Mesodermal cell (in vitro differentiated cells): Measurements from ENCODE around the gene SIAH3.
A peak's percentile ranks its signal among the peaks of the same experiment; 100 is the strongest.
"Not testable (repeated sequence)": the region's sequence is repeated elsewhere in the genome, so short reads cannot be mapped to it uniquely, and the experiment has no call there.

Experiments
- H3K27ac ChIP-seq: 2 replicates; pipeline ENCODE4 v1.7.0; 2013; ENCODE audit warnings: mild to moderate bottlenecking, low read depth, low read length, moderate library complexity; ENCODE audit not compliant: severe bottlenecking
- H3K36me3 ChIP-seq: 2 replicates; pipeline ENCODE4 v1.7.1; 2013; ENCODE audit warnings: mild to moderate bottlenecking, low read length, moderate library complexity; ENCODE audit not compliant: control insufficient read depth, insufficient read depth
- H3K4me1 ChIP-seq: one replicate; pipeline ENCODE4 v1.7.1; 2013; ENCODE audit warnings: mild to moderate bottlenecking, low read length; ENCODE audit not compliant: insufficient read depth, control insufficient read depth, poor library complexity, severe bottlenecking
- H3K4me3 ChIP-seq: 2 replicates; pipeline ENCODE4 v1.7.0; 2013; ENCODE audit warnings: low read length, control low read depth, mild to moderate bottlenecking; ENCODE audit not compliant: insufficient read depth, poor library complexity, severe bottlenecking; ENCODE audit errors: extremely low read depth
- H3K9me3 ChIP-seq: 2 replicates; pipeline ENCODE4 v1.7.1; 2013; ENCODE audit warnings: mild to moderate bottlenecking, low read length, moderate library complexity; ENCODE audit not compliant: control insufficient read depth
- WGBS, 2 experiments: methylation state at CpG; one replicate each; pipeline ENCODE4 v1.1.5; 2013; ENCODE audit warnings: missing lambda C conversion rate in 2 of 2; ENCODE audit not compliant: insufficient coverage in 2 of 2; 5-methylcytosine and 5-hydroxymethylcytosine counted together

The SIAH3 gene

DNA sequence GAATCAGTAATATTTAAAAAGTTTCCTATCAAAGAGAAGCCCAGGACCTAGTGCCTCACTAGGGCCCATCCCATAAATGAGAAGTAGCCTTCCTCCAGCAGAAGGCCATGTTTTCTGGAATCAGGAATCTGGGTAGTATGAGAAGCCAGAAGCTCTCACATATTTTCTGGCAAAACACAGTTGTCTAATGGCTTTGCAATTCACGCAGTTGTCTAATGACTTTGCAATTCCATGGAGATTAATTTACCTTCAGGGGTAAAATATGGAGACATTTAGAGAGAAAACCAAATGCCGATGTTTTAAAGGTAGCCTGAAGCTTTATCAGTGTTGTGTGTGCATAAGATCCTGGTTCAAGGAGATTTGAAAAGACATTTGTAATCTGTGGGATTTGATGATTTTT lies 29.8 kb upstream of the SIAH3 start:
- 96 to 100% methylated on average over 1 to 2 of the region's 2 CpGs for WGBS, 2 experiments

DNA sequence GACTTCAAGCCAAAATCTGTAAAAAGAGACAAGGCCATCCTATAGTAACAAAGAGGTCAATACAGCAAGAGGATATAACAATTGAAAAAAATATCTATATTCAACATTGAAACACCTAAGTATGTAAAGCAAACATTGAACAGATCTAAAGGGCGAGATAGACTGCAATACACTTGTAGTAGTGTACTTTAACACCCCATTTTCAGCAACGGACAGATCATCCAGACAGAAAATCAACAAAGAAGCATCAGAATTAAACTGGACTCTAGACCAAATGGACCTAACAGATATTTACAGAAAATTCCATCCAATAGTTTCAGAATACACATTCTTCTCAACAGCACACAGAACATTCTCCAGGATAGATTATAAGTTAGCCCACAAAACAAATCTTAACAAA lies 28.7 kb upstream of the SIAH3 start:
- H3K9me3 ChIP-seq: no peaks in the 10 kb centered on the region
- peaks cover 24% of the 10 kb centered on the region for H3K4me1 ChIP-seq
- 93 to 100% methylated on average over 2 of the region's 2 CpGs for WGBS, 2 experiments
- H3K36me3 ChIP-seq: no peaks in the 10 kb centered on the region
- H3K27ac ChIP-seq: no peak overlapping the region
- H3K4me3 ChIP-seq: no peak overlapping the region

More for the DNA sequence above, 29.8 kb upstream of the SIAH3 start:
- H3K4me3 ChIP-seq: no peak overlapping the region
- H3K27ac ChIP-seq: no peak overlapping the region
- H3K9me3 ChIP-seq: no peaks in the 10 kb centered on the region
- no peaks in the 10 kb centered on the region for H3K36me3 ChIP-seq
- H3K4me1 ChIP-seq: peaks cover 24% of the 10 kb centered on the region

DNA sequence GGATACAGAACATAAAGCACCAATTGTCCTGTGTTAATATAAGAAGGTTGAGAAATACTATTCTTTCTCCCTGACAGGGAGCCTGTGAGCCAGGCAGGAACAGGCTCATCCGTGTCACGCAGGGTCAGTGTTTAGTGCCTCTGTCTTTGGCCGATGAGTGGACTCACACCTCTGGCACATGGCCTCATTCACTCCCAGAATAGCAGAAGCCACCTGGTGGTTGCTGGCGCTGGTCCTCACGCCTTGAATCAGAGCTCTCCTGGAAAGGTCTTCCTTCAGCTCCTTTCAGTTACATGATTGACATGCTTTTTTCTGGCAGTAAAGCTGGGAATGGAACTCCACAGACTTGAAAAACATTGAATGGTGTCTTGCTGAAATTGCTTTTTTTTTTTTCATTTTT lies 28.1 kb upstream of the SIAH3 start:
- no peaks in the 10 kb centered on the region for H3K9me3 ChIP-seq
- H3K4me1 ChIP-seq: peaks cover 24% of the 10 kb centered on the region
- H3K4me3 ChIP-seq: no peak overlapping the region
- H3K36me3 ChIP-seq: no peaks in the 10 kb centered on the region
- WGBS, 2 experiments: 66 to 74% methylated on average over 4 to 5 of the region's 5 CpGs
- H3K27ac ChIP-seq: no peak overlapping the region

DNA sequence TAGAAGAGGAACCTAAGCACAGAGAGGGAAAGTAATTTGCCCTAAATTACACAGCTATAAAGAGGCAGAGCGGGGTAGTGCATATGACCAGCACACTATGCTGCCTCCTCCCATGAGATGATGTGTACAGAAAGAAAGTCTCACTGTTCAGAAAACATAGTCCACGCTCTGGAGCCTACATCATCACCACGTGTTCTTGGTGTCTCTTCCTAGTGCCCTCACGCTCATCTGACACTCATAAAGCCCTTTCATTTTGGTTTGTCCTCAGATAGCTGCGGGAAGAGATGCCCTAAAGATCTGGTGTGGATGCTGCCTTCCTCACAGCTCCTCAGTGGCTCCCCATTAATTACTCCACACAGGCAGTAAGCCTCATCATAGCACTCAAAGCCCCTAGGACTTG lies 27.4 kb upstream of the SIAH3 start:
- 96 to 99% methylated on average over 5 of the region's 5 CpGs for WGBS, 2 experiments
- H3K36me3 ChIP-seq: no peaks in the 10 kb centered on the region
- H3K9me3 ChIP-seq: no peaks in the 10 kb centered on the region
- H3K4me1 ChIP-seq: peaks cover 26% of the 10 kb centered on the region
- H3K27ac ChIP-seq: no peak overlapping the region
- H3K4me3 ChIP-seq: no peak overlapping the region

DNA sequence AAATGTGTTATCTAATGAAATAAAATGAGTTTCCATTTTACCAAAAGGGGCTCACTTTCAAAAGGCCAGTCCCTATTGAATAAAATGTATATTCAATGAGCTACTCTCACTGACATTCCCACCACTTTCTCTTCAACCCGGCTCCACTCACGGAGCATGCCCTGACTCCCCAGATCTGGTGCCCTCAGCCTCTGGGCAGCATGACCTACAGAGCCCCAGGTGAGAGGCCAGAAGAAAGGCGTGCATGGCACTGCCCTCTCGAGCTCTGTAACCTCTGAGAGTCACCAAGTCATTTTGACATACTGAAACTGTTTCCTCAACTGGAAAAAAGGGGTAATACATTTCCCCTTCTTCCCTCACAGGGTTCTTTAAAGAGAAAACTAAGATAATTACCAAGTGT lies 25.2 kb upstream of the SIAH3 start:
- Histone ChIP-seq H3K36me3 (no peaks in the 10 kb centered on the region), H3K4me3 (no peak overlapping the region), H3K27ac (no peak overlapping the region), H3K4me1 (peaks cover 19% of the 10 kb centered on the region), H3K9me3 (no peaks in the 10 kb centered on the region)
- 96 to 100% methylated on average over 1 to 4 of the region's 4 CpGs for WGBS, 2 experiments

DNA sequence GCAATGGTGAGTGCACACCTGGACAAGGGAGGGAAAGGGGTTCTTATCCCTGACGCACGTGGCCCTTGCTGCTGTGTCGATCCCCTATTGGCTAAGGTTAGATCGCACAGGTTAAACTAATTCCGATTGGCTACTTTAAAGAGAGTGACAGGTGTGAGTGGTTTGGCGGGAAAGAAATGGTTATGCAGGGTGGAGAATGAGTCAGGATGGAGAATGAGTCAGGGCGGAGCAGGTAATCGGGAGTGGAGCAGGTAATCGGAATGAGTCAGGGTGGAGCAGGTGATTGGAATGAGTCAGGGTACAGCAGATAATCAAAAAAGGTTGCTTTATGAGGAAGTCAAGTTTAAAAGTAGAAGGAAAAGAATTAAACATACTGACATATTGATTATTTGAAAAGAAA lies 24.4 kb upstream of the SIAH3 start:
- H3K4me1 ChIP-seq: peaks cover 14% of the 10 kb centered on the region
- H3K4me3 ChIP-seq: no peak overlapping the region
- 91 to 96% methylated on average over 8 to 9 of the region's 9 CpGs for WGBS, 2 experiments
- no peak overlapping the region for H3K27ac ChIP-seq
- H3K9me3 ChIP-seq: no peaks in the 10 kb centered on the region
- H3K36me3 ChIP-seq: no peaks in the 10 kb centered on the region

DNA sequence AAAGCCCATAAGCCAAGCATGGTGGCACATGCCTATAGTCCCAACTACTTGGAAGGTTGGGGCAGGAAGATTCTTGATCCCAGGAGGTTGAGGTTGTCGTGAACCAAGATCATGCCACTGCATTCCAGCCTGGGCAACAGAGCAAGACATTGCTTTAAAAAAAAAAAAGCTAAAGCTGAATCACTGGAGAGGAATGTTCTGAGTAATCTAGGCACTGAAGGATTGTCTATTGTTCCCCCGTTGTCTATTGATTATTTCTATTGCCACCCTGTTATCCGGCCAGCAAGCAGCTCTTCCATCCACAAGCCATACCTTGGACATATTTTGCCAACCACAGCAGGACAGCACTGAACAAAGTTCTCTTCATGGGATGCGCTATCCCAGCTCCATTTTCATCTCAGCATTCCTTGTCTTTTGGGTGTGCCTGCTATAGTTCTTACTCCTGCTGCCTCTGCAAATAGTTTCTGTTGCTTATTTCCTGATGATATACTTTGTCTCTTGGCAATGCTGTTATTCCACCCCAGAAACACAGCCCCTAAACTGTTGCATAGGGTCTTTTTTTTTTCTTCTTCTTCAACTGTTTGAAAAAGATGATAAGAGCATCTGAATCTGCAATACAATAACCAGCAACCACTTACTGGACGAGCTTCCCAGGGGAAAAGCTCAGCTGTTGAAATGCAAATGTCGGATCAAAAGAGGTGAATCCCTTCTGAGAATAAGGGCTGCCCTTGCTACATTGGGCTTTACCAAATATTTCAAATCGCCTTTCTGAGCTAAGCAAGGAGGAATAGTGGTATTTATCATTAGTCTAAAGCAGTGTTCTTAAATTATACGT lies 22.2 kb upstream of the SIAH3 start:
- Histone ChIP-seq H3K36me3 (no peaks in the 10 kb centered on the region), H3K4me3 (no peak overlapping the region), H3K9me3 (no peaks in the 10 kb centered on the region), H3K27ac (peak overlapping the region; percentile 72), H3K4me1 (peaks cover 14% of the 10 kb centered on the region)
- 53 to 56% methylated on average over 4 of the region's 8 CpGs for WGBS, 2 experiments

DNA sequence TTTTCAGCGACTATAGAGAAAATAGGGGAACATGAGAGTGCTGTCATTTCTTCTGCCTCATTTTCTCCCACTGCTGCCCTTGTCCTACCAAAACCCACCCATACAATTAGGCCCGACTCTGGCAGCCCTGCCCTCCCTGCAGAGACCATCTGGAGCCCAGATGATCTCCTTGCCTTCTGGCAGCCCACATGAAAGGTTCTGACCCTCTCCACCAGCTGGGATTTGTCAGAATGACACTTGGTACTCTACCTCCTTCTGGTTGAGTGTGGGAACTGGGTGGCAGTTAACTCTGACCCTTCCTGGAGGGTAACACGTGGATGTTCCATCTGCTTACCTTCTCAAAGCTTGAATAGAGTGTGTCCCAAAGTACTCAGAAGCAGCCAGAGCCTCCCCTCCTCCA lies 21.0 kb upstream of the SIAH3 start:
- H3K4me3 ChIP-seq: no peak overlapping the region
- peaks cover 14% of the 10 kb centered on the region for H3K4me1 ChIP-seq
- no peaks in the 10 kb centered on the region for H3K36me3 ChIP-seq
- H3K27ac ChIP-seq: no peak overlapping the region
- 100% methylated on average over 1 of the region's 3 CpGs for WGBS, 2 experiments
- H3K9me3 ChIP-seq: no peaks in the 10 kb centered on the region

DNA sequence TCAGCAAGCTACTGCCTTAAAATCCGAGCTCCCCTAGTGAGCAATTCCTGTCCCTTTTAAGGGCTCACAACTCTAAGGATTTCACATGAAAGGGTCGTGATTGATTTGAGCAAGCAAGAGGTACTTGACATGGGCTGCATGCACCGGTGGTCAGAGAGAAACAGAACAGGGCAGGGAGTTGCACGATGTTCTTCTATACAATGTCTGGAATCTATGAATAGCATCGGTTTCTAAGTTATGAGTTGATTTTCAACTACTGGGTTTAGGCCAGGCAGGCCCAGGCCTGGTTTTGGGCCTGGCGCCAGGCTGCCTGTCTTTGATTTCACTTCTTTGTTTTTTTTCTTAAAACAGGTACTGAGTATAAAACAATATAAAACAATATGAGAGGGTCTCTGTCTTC lies 19.6 kb upstream of the SIAH3 start:
- H3K36me3 ChIP-seq, H3K9me3 ChIP-seq, H3K4me3 ChIP-seq, H3K27ac ChIP-seq: not testable (repeated sequence)
- 84 to 93% methylated on average over 4 of the region's 6 CpGs for WGBS, 2 experiments
- H3K4me1 ChIP-seq: peaks cover 14% of the 10 kb centered on the region

DNA sequence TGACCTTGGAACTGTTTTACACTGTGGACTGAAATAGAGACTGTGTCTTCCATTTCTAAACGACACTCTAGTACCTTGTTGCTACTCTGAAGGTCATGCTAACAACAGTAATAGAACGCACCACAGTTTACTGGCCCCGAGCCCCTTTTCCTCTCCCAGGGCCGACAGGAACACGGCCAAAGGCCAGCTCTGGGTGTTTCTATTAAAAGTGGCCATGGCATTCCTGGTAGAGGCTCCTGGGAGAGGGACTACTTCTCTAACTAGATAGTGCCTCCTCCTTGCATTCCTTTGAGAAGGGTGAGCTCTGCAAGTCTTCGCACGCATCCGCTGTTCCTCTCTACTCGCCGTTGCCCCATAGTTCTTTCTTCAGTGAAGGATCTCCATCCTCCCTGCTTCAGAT lies 18.7 kb upstream of the SIAH3 start:
- Histone ChIP-seq H3K4me3 (no peak overlapping the region), H3K27ac (no peak overlapping the region), H3K36me3 (no peaks in the 10 kb centered on the region), H3K9me3 (no peaks in the 10 kb centered on the region), H3K4me1 (peaks cover 14% of the 10 kb centered on the region)
- WGBS, 2 experiments: 92 to 95% methylated on average over 8 to 10 of the region's 10 CpGs

DNA sequence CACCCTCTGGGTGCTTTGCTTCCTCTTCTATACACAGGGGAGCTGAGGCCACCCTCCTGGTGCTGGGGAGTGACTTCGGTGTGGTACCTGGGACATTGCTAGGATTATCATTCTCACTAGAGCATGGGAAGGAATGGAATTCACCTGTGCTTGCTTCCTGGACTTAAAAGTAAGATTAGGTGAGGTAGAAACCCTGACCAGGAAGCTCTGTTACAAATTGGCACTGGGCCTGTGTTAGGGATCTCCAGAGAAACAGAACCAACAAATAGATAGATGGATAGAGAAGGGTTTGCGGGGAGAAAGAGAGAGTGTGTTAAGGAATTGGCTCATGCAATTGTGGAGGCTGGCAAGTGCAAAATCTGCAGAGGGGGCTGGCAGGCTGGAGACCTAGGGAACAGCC lies 13.9 kb upstream of the SIAH3 start:
- 93 to 100% methylated on average over 1 to 2 of the region's 2 CpGs for WGBS, 2 experiments
- no peak overlapping the region for H3K27ac ChIP-seq

More for the DNA sequence above, 13.9 kb upstream of the SIAH3 start:
- Histone ChIP-seq H3K36me3 (no peaks in the 10 kb centered on the region), H3K9me3 (no peaks in the 10 kb centered on the region), H3K4me3 (no peak overlapping the region), H3K4me1 (no peaks in the 10 kb centered on the region)
